DMS 273 (cell line): ENCODE measurements around the gene SPATA2L.
A peak's percentile ranks its signal among the peaks of the same experiment; 100 is the strongest.

Source experiments
- DNase-seq: peaks from one replicate; lab custom pipeline; 2025; ENCODE audit not compliant: unreplicated experiment; lab: John Stamatoyannopoulos, UW

Gene SPATA2L

DNA sequence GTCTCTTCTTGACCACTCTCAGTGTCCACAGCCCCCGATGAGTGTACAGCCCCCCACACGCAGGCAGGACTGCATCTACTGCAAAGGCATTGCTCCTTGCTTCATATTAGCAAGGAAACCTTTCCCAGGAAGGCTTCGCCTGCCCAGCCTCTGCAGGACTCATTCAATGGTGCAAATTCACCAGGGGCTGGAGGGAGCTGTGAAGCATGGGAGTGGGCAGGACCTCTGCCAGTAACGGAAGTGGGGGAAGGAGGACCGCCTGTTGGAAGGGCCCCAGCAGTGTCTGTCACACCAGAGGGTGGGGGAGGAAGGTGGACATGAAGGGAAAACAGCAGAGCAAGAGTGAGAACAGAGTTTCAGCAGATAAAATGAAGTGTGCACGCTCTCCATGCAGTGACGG, 41.4 kb downstream of the SPATA2L start:
- DNase-seq = no peak

DNA sequence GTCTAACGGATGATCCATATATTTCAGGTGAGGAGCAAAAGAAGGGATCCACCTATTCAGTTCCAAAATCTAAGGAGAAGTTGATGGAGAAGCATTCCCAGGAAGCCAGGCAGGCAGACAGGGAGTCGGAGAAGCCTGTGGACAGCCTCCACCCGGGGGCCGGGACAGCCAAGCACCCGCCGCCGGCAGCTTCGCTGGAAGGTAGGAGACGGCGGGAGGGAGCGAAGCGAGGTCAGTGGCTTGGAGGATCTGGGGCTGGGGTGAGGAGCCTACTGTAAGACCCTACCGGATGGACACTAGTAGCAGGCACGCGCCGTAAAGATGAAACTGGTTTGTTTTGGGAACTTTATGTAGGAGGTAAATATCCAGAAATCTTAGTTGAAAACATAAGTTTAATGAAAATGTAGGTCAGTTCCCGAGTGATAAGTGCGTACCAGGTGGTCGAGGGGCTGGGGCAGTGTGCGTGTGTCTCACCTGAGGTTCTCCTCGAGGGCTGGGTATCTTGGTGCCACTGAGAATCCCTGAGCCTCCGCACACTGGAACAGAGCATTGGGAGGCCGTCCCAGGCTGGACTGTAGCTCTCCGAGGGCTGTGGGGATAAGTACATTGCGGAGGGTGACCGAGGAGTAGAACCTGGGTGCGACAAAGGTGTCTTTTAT, 43.2 kb downstream of the SPATA2L start:
- DNase-seq = peak; percentile 66

DNA sequence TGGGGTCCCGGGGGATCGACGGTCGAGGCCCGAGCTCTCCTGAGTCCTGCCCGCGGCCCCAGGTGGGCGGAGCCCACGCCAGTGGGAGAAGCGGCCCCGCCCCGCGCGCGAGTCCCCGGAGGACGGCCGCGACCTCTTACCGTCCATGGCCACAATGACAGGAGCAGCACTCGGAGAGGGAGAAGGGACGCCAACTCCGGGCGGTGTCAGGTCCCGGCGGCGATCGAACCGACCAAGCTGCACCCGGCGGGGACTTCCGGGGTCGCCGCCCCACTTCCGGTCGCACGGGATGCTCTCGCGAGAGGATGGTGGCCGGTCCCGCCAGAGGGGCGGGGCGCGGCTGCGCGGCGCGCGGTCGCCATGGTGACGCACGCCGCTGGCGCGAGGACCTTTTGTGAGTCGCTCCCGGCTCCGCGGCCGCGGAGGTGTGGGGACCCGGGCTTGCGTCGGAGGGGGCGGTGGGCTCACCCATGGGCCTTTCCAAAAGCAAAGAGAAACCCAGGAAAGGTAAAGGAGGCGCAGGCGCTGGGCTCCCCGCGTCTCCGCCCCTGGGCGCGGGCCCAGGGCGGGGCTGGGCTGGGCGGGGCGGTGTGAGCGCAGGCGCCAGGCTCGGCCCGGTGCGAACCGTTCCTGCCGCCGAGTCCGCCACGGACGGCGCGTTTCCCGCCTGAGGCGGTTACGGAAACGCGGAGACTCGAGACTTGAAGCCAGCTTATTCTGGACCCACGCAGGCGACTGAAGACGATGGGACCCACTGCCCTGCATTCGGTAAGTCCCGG, 43.9 kb downstream of the SPATA2L start, which contains the start of the genes CHMP1A and SPATA33:
Gene CHMP1A, minus strand, starts transcription at position 267 of the 779 bp plus-strand sequence. Its CDS starts 120 bp downstream, at position 147.
Gene SPATA33, plus strand, starts transcription at position 395 of the 779 bp plus-strand sequence. Its CDS starts 76 bp downstream, at position 471.
- peak; percentile 96 for DNase-seq

DNA sequence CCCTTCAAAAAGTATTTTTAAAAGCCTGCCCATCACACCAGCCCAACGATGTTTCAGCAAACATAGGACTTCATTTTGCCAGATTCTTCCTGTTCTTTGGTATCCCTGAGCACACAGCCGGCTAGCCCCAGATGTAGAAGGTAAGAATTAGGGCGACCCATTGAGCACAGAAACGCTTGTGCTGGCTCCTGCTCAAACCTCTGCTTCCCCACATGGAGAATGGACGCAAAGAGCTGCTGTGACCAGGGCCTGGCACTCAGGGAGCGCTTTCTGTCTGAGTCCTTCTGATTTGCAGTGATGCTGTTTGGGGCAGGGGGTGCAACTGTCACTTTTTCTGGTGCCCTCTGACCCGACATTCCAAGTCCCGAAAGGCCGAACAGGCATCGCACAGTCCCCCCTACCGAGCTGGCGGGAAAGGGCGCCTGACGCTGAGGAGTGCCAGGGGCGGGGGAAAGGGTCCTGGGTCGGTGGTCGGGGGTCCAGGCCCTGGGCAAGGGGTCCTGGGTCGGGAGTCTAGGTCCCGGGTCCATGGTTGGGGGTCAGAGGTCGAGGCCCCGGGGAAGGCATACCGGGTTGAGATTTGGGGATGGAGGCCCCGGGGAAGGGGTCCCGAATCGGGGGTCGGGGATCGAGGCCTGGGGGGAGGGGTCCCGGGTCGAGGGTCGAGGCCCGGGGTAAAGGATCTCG, 44.9 kb downstream of the SPATA2L start:
- DNase-seq = no peak

DNA sequence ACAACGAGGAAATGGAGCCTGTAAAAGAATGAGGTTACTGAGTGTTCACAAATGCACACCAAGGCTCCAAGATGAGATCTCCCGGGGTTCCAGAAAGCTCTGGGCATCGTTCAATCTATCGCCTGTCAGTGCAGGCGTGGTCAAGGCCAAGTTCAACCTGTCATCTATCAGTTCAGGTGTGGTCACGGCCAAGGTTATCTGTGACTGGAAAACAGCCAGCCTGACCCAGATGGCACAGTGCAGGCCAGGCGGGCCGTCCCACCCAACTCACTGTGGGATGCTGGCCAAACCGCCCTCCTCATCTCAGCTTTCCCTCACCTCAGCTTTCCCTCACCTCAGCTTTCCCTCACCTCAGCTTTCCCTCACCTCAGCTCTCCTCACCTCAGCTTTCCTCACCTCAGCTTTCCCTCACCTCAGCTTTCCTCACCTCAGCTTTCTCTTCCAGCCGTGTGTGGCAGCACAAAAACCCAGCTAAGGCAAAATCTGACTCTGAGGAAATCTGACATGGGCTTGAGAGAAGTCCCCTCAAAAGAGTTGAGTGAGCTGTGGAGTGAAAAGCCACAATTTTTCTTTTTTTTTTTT, 46.4 kb downstream of the SPATA2L start:
- DNase-seq = no peak

DNA sequence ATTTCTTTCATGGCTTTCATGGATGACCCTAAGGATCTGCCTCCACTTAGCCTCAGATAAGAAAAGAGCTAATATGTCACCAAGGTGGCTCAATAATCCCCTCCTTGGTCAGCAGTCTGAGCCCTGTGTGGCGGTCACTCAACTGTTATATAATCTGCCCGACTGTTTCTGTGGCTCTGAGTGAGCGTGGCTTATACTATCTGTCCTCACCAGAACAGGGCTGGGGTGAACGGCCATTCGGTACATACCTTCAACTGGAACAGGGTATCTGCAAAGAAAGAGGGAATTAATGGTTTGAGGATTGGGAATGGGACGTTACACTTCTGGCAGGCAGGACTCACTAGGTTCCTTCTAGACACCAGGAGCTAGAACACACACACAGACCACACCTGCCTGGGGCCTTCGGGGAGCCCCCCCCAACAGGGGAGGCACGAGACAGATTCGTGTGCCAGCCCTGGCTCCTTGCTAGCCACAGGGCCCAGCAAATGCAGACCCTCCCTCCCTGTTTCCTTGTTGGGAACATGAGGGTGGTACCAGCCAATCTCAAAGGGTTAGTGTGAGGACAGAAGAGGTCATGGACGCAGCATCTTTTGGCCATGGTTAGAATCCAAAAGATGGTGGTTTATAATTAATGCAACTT, 47.7 kb downstream of the SPATA2L start:
- DNase-seq = no peak

DNA sequence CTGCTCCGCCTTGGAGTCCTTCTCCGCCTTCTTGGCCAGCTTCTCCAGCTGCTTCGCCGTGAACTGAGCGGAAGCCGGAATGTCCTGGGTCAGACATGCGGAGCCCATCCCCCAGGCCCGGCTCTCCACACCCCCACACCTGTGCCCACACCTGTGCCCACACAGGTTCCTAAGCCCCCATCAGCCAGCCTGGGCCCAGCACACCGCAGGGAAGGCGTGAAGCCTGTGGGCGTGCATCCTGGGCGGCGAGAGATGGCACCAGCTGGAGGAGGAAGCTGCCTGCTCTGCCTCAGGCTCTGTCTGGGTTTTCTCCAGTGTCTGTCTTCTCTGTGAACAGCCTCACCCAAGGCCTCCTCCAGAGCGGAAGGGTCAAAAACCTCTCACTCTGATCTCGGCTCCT, 49.9 kb downstream of the SPATA2L start:
- no peak for DNase-seq

DNA sequence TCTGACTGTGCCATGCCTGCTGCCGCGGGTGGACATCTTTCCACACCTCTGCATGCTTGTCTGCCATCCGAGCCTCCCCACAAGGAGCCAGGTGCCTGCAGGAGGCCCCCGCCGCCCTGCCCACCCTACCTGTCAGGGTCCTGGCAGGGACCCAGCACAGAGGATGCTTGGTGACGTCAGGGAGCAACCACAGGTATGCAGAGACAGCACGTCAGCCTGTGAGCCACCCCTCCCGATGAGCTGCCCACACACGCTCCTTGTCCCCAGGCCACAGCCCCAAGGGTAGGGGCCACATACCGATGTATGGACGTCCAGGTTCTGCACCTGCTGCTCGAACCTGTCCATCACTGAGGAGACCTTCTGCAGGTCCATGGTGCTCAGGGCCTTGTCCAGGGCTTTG, 54.6 kb downstream of the SPATA2L start:
- no peak for DNase-seq
